ENCODE measurements around the gene TMEM52. TPM values are rescaled to one million over a fixed set of nuclear protein-coding genes. Genes with fewer than 3 reads are reported as not detected.

TMEM52 gene
- total RNA-seq, 1 donor from 2014 or later, result 3.7 TPM

GRCh38 chr1:1879942-1880341 lies 39.1 kb downstream of the TMEM52 start:
- Mint-ChIP-seq H3K36me3 (ENCODE audit: low read depth) (peaks cover 30% of the 10 kb centered on the region), H3K4me3 (no peak overlapping the region), H3K27me3 (ENCODE audit: low read depth) (no peaks in the 10 kb centered on the region), H3K9me3 (no peaks in the 10 kb centered on the region), H3K4me1 (peaks cover 42% of the 10 kb centered on the region), H3K27ac (ENCODE audit: unreplicated experiment) (no peak overlapping the region)
- TF ChIP-seq CTCF (conservative IDR thresholded peaks at IDR 0.05), result no peak
- no peak for DNase-seq (ENCODE audit: low read depth, low spot score)

GRCh38 chr1:1877865-1878436 lies 41.1 kb downstream of the TMEM52 start:
- DNase-seq (ENCODE audit: low read depth, low spot score), result no peak
- Mint-ChIP-seq H3K36me3 (ENCODE audit: low read depth) (peaks cover 34% of the 10 kb centered on the region), H3K4me3 (no peak overlapping the region), H3K27ac (ENCODE audit: unreplicated experiment) (no peak overlapping the region), H3K4me1 (peaks cover 36% of the 10 kb centered on the region), H3K27me3 (ENCODE audit: low read depth) (no peaks in the 10 kb centered on the region), H3K9me3 (no peaks in the 10 kb centered on the region)
- TF ChIP-seq CTCF (conservative IDR thresholded peaks at IDR 0.05), result no peak

GRCh38 chr1:1876335-1876930 lies 42.6 kb downstream of the TMEM52 start:
- Mint-ChIP-seq H3K36me3 (ENCODE audit: low read depth) (peaks cover 46% of the 10 kb centered on the region), H3K27me3 (ENCODE audit: low read depth) (no peaks in the 10 kb centered on the region), H3K9me3 (no peaks in the 10 kb centered on the region), H3K27ac (ENCODE audit: unreplicated experiment) (no peak overlapping the region), H3K4me3 (no peak overlapping the region), H3K4me1 (peaks cover 41% of the 10 kb centered on the region)
- TF ChIP-seq CTCF (conservative IDR thresholded peaks at IDR 0.05), result no peak
- no peak for DNase-seq (ENCODE audit: low read depth, low spot score)

GRCh38 chr1:1875932-1876331 lies 43.1 kb downstream of the TMEM52 start:
- peaks cover 47% of the 10 kb centered on the region for H3K36me3 Mint-ChIP-seq (ENCODE audit: low read depth)
- no peak for TF ChIP-seq CTCF (conservative IDR thresholded peaks at IDR 0.05)
- H3K4me1 Mint-ChIP-seq, result peaks cover 41% of the 10 kb centered on the region
- no peak overlapping the region for H3K4me3 Mint-ChIP-seq
- H3K27me3 Mint-ChIP-seq (ENCODE audit: low read depth), result no peaks in the 10 kb centered on the region
- H3K27ac Mint-ChIP-seq (ENCODE audit: unreplicated experiment), result no peak overlapping the region
- no peaks in the 10 kb centered on the region for H3K9me3 Mint-ChIP-seq
- no peak for DNase-seq (ENCODE audit: low read depth, low spot score)

- H3K27me3 Mint-ChIP-seq (ENCODE audit: low read depth), result no peaks in the 10 kb centered on the region
- H3K36me3 Mint-ChIP-seq (ENCODE audit: low read depth), result peaks cover 45% of the 10 kb centered on the region
- no peak for TF ChIP-seq CTCF (conservative IDR thresholded peaks at IDR 0.05)
- DNase-seq (ENCODE audit: low read depth, low spot score), result no peak
- no peak overlapping the region for H3K4me3 Mint-ChIP-seq
- H3K27ac Mint-ChIP-seq (ENCODE audit: unreplicated experiment), result no peak overlapping the region
- no peaks in the 10 kb centered on the region for H3K9me3 Mint-ChIP-seq
- peaks cover 37% of the 10 kb centered on the region for H3K4me1 Mint-ChIP-seq
Measured at GRCh38 chr1:1874901-1875300, 44.2 kb downstream of the TMEM52 start.
